Fibroblast of lung (primary cell): Measurements from ENCODE around the gene SH3PXD2A. TPM values are rescaled to one million over a fixed set of nuclear protein-coding genes. Genes with fewer than 3 reads are reported as not detected.

Experiments used
- DNase-seq, 2 donors: peaks; one replicate each; pipeline versions ENCODE4 v3.0.0 to v3.0.0-alpha.2; 2010; ENCODE audit warnings: low read depth in 2 of 2
- H2AFZ ChIP-seq: 2 replicates; pipeline ENCODE4 v1.5.1; 2012; ENCODE audit warnings: low read length, control low read depth, inconsistent platforms
- H3K27ac ChIP-seq: 2 replicates; pipeline ENCODE4 v1.5.1; 2011; ENCODE audit warnings: low read length, control low read depth; ENCODE audit not compliant: insufficient read depth
- H3K27me3 ChIP-seq: 2 replicates; pipeline ENCODE4 v1.5.1; 2011; ENCODE audit warnings: mild to moderate bottlenecking, low read length; ENCODE audit not compliant: control insufficient read depth, insufficient read depth
- H3K36me3 ChIP-seq: 2 replicates; pipeline ENCODE4 v1.5.1; 2011; ENCODE audit warnings: low read length; ENCODE audit not compliant: control insufficient read depth, insufficient read depth
- H3K4me1 ChIP-seq: 2 replicates; pipeline ENCODE4 v1.5.1; 2011; ENCODE audit warnings: low read length; ENCODE audit not compliant: control insufficient read depth, insufficient read depth; ENCODE audit errors: extremely low read depth
- H3K4me2 ChIP-seq: 2 replicates; pipeline ENCODE4 v1.5.1; 2011; ENCODE audit warnings: low read length, control low read depth; ENCODE audit not compliant: insufficient read depth; ENCODE audit errors: extremely low read depth
- H3K4me3 ChIP-seq, 4 experiments: fragments of 200-600 bp in 1 of 4; sonication (generic) in 1 of 4; replicated peaks in 1 of 4; 2 replicates each; pipeline ENCODE4 v1.5.1; 2011 to 2016; ENCODE audit warnings: low read length in 4 of 4, low read depth in 3 of 4, mild to moderate bottlenecking in 3 of 4, control low read depth in 2 of 4, inconsistent platforms in 1 of 4, mixed read lengths in 1 of 4; ENCODE audit not compliant: insufficient read depth in 1 of 4; ENCODE audit errors: control extremely low read depth in 1 of 4
- H3K79me2 ChIP-seq: 2 replicates; pipeline ENCODE4 v1.5.1; 2012; ENCODE audit warnings: mild to moderate bottlenecking, low read length, inconsistent platforms; ENCODE audit not compliant: control insufficient read depth, insufficient read depth
- H3K9ac ChIP-seq: 2 replicates; pipeline ENCODE4 v1.5.1; 2011; ENCODE audit warnings: mild to moderate bottlenecking, low read length, control low read depth; ENCODE audit not compliant: insufficient read depth
- H3K9me3 ChIP-seq: 2 replicates; pipeline ENCODE4 v1.5.1; 2012; ENCODE audit warnings: low read depth, low read length; ENCODE audit not compliant: control insufficient read depth, insufficient read depth
- H4K20me1 ChIP-seq: 2 replicates; pipeline ENCODE4 v1.5.1; 2011; ENCODE audit warnings: low read length; ENCODE audit not compliant: control insufficient read depth, insufficient read depth; ENCODE audit errors: extremely low read depth
- CTCF ChIP-seq, 2 donors: IDR thresholded peaks in 1 of 2; conservative IDR thresholded peaks in 1 of 2; 1 replicate in 1 of 2; 2 replicates in 1 of 2; pipeline ENCODE4 v1.5.1; 2011 to 2012; ENCODE audit warnings: low read length in 2 of 2, control low read depth in 1 of 2, inconsistent platforms in 1 of 2, low read depth in 1 of 2, mild to moderate bottlenecking in 1 of 2
- EZH2 ChIP-seq: IDR thresholded peaks from 2 replicates; pipeline ENCODE4 v1.5.1; 2012; ENCODE audit warnings: low read length, control low read depth, mild to moderate bottlenecking; ENCODE audit errors: missing control alignments
- polyA plus RNA-seq, 2 donors: library from polyadenylated mRNA; depleted of rRNA in 1 of 2; stranded (reverse) in 1 of 2; unstranded in 1 of 2; fragments of >200 nt; gene quantifications; 2 replicates each; pipeline ENCODE4 v1.2.1, GENCODE V29; 2011 to 2012; ENCODE audit warnings: missing spikeins in 1 of 2
- total RNA-seq: library from RNA; depleted of rRNA; stranded (reverse); fragments of >200 nt; gene quantifications from 2 replicates; pipeline ENCODE4 v1.2.1, GENCODE V29; 2014

Gene SH3PXD2A
- total and polyA plus RNA-seq, 2 donors (not counting 1 experiment from before 2014, with no cell fraction given), result 25.5 to 33.2 TPM

GRCh38 chr10:103590060-103590459 is 265.3 kb downstream of the SH3PXD2A start:
- Histone ChIP-seq H3K79me2 (no peaks in the 10 kb centered on the region), H3K4me1 (no peaks in the 10 kb centered on the region), H3K9me3 (no peaks in the 10 kb centered on the region), H4K20me1 (no peaks in the 10 kb centered on the region), H3K9ac (no peak overlapping the region), H3K27ac (no peak overlapping the region), H2AFZ (no peak overlapping the region), H3K27me3 (no peaks in the 10 kb centered on the region), H3K36me3 (no peaks in the 10 kb centered on the region), H3K4me3 (no peak overlapping the region), H3K4me2 (no peak overlapping the region)
- DNase-seq, result no peak
- no peak for TF ChIP-seq EZH2
- TF ChIP-seq CTCF (conservative IDR thresholded peaks at IDR 0.05 in 1 of 2, IDR thresholded peaks at IDR 0.05 in 1 of 2; ENCODE audit: low read depth in 1 of 2, low read length in 2 of 2), result no peak

GRCh38 chr10:103589074-103589630 is 266.2 kb downstream of the SH3PXD2A start:
- Histone ChIP-seq H2AFZ (no peak overlapping the region), H3K36me3 (no peaks in the 10 kb centered on the region), H3K27ac (no peak overlapping the region), H3K4me1 (no peaks in the 10 kb centered on the region), H3K4me2 (no peak overlapping the region), H3K4me3 (no peak overlapping the region), H3K27me3 (no peaks in the 10 kb centered on the region), H4K20me1 (no peaks in the 10 kb centered on the region), H3K79me2 (no peaks in the 10 kb centered on the region), H3K9ac (no peak overlapping the region), H3K9me3 (no peaks in the 10 kb centered on the region)
- no peak for DNase-seq
- TF ChIP-seq CTCF (conservative IDR thresholded peaks at IDR 0.05 in 1 of 2, IDR thresholded peaks at IDR 0.05 in 1 of 2; ENCODE audit: low read depth in 1 of 2, low read length in 2 of 2) (no peak), EZH2 (no peak)

GRCh38 chr10:103587073-103587472 is 268.3 kb downstream of the SH3PXD2A start:
- Histone ChIP-seq H3K4me1 (no peaks in the 10 kb centered on the region), H3K9me3 (no peaks in the 10 kb centered on the region), H3K79me2 (no peaks in the 10 kb centered on the region), H2AFZ (no peak overlapping the region), H3K27ac (no peak overlapping the region), H3K4me3 (no peak overlapping the region), H3K9ac (no peak overlapping the region), H3K4me2 (no peak overlapping the region), H3K36me3 (no peaks in the 10 kb centered on the region), H4K20me1 (no peaks in the 10 kb centered on the region), H3K27me3 (no peaks in the 10 kb centered on the region)
- no peak for TF ChIP-seq EZH2
- no peak for TF ChIP-seq CTCF (conservative IDR thresholded peaks at IDR 0.05 in 1 of 2, IDR thresholded peaks at IDR 0.05 in 1 of 2; ENCODE audit: low read depth in 1 of 2, low read length in 2 of 2)
- DNase-seq, result no peak
